C4-2B (cell line): Measurements from ENCODE around the gene ACTL7B.

Experiments used
- H3K27ac ChIP-seq: fragments of 450-650 bp; 2 replicates; pipeline ENCODE4 v1.5.1; 2017
- CTCF ChIP-seq: fragments of 450-650 bp; conservative IDR thresholded peaks from 2 replicates; pipeline ENCODE4 v1.5.1; 2017; ENCODE audit warnings: mild to moderate bottlenecking
- ZFX ChIP-seq: fragments of 450-650 bp; IDR thresholded peaks from 2 replicates; pipeline ENCODE4 v1.6.1; 2017

Gene ACTL7B

GRCh38 chr9:108838017-108838416 is 17.8 kb downstream of the ACTL7B start:
- no peak for TF ChIP-seq ZFX
- no peak overlapping the region for H3K27ac ChIP-seq

GRCh38 chr9:108837530-108837929 is 18.3 kb downstream of the ACTL7B start:
- TF ChIP-seq ZFX, result no peak
- H3K27ac ChIP-seq, result no peak overlapping the region

- no peak overlapping the region for H3K27ac ChIP-seq
- no peak for TF ChIP-seq ZFX
- no peak for TF ChIP-seq CTCF
Measured at GRCh38 chr9:108836781-108837180, 19.0 kb downstream of the ACTL7B start.

GRCh38 chr9:108836319-108836718 is 19.5 kb downstream of the ACTL7B start:
- H3K27ac ChIP-seq, result no peak overlapping the region
- TF ChIP-seq ZFX (no peak), CTCF (no peak)

GRCh38 chr9:108835831-108836230 is 20.0 kb downstream of the ACTL7B start:
- H3K27ac ChIP-seq, result no peak overlapping the region
- no peak for TF ChIP-seq ZFX

- no peak for TF ChIP-seq CTCF
- no peak for TF ChIP-seq ZFX
- no peak overlapping the region for H3K27ac ChIP-seq
Measured at GRCh38 chr9:108834959-108835665, 20.7 kb downstream of the ACTL7B start.

GRCh38 chr9:108832179-108832500 is 23.6 kb downstream of the ACTL7B start:
- TF ChIP-seq ZFX, result no peak
- no peak overlapping the region for H3K27ac ChIP-seq

- H3K27ac ChIP-seq, result no peak overlapping the region
- no peak for TF ChIP-seq CTCF
- no peak for TF ChIP-seq ZFX
Measured at GRCh38 chr9:108831496-108832178, 24.1 kb downstream of the ACTL7B start.

GRCh38 chr9:108830272-108830671 is 25.5 kb downstream of the ACTL7B start:
- no peak for TF ChIP-seq CTCF
- no peak for TF ChIP-seq ZFX
- no peak overlapping the region for H3K27ac ChIP-seq
